Tibial nerve (tissue), 3 donors: ENCODE data around the gene TPT1.
"Not testable (repeated sequence)": the region's sequence is repeated elsewhere in the genome, so short reads cannot be mapped to it uniquely, and the experiment has no call there.

Experiments used
- EP300 ChIP-seq, 2 donors: sonication (generic); formaldehyde crosslinking; IDR thresholded peaks; one replicate each; pipeline ENCODE4 v1.6.1; 2017; ENCODE audit warnings: antibody characterized with exemption in 2 of 2, mild to moderate bottlenecking in 1 of 2
- POLR2A ChIP-seq, 2 donors: fragments of 450-650 bp; IDR thresholded peaks; one replicate each; pipeline ENCODE4 v1.6.1; 2017; ENCODE audit warnings: antibody characterized with exemption in 2 of 2, mild to moderate bottlenecking in 2 of 2, moderate library complexity in 2 of 2

DNA sequence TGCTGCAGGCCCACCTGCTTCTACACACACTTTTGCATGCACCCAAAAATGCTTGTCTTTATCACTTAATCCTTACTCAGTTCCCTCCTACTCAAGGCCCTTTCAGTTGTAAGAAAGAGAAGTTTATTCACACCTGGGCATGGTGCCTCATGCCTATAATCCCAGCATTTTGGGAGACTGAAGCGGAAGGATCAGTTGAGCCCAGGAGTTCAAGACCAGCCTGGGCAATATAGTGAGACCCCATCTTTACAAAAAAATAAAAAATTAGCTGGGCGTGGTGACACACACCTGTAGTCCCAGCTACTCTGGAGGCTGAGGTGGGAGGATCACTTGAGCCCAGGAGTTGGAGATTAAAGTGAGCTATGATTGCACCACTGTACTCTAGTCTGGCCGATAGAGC is 42.4 kb downstream of the TPT1 start:
- TF ChIP-seq POLR2A, EP300 (IDR thresholded peaks at IDR 0.05): not testable (repeated sequence)
